A549 treated with CORT108297 at 1 μM for 4 hours (cell line): Measurements from ENCODE around the gene TEAD1. TPM values are rescaled to one million over a fixed set of nuclear protein-coding genes. Genes with fewer than 3 reads are reported as not detected.

Source experiments
- total RNA-seq: library from RNA; stranded (reverse); fragments of 200-300 nt; extraction: Qiagen RNA extraction; gene quantifications from 5 replicates; pipeline ENCODE4 v1.2.3, GENCODE V29; 2022

The TEAD1 gene
- total RNA-seq = 43.8 to 73.7 TPM (median 62.9 TPM) in 5 replicates

DNA sequence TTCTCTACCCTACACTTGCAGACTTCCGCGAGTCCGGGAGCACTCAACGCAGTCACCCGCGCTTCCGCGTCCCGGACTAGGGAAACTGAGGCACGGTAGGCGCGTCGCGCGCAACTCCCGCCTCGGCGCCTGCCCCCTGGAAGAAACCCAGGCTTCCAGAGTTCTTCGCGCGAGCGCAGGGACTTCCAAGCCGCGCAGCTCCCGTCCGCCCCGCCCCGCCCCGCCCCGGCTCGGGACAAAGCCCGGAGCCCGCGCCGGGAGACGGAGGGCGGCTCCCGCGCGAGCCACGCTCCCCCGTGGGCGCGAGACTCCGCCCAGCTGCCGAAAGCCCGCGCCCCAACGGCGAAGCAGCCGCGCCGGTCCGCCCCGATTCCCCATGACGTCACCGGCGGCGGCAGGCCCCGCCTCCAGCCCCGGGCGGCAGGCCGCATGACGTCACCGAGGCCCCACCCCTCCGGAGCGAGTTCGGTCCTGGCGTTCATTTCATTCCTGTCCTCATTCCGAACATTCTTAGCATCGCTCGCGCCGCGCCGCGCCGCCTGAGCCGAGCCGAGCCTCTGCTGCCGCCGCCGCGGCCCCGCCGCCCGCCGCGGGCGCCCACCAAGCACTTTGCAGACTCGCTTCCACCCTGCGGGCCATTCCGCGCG is at the start of gene TEAD1:
Gene TEAD1 (plus strand): TSS at position 498 of the 647 bp plus-strand sequence.

